CD4-positive, alpha-beta T cell treated with Interleukin-1 beta for 1 hour (primary cell): Measurements from ENCODE around the gene SPTLC2.

Experiments
- DNase-seq, 2 donors: peaks; one replicate each; pipeline ENCODE4 v3.0.0-alpha.2; 2020 to 2022

Gene SPTLC2

GRCh38 chr14:77502109-77502782, 114.2 kb downstream of the SPTLC2 start:
- DNase-seq: no peak

- no peak for DNase-seq
Measured at GRCh38 chr14:77498984-77499527, 117.4 kb downstream of the SPTLC2 start.

GRCh38 chr14:77498120-77498979, 118.1 kb downstream of the SPTLC2 start, which contains the start of gene ISM2:
TSS of gene ISM2 (minus strand) at chr14:77498816. CDS start at chr14:77498793, 23 bp downstream.
- DNase-seq: peak; percentile 13 to 20

DNA sequence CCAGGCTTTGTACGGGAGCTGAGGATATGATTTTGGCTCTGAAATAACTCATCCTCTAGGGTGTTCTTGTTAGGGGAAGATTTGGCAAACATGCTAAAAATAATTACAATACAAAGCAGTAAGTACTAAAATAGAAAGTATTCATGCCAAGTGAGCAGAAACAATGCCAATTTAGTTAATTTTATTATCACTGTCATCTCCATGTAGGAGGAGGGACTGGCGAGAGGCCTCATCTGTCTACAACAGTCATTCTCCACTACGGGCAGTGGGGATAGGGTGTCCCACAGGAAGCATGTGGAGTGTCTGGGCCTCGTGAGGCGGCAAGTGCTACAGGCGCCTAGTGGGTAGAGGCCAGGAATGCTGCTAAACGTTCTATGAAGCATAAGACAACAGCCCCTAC, 121.1 kb downstream of the SPTLC2 start:
- DNase-seq: no peak

DNA sequence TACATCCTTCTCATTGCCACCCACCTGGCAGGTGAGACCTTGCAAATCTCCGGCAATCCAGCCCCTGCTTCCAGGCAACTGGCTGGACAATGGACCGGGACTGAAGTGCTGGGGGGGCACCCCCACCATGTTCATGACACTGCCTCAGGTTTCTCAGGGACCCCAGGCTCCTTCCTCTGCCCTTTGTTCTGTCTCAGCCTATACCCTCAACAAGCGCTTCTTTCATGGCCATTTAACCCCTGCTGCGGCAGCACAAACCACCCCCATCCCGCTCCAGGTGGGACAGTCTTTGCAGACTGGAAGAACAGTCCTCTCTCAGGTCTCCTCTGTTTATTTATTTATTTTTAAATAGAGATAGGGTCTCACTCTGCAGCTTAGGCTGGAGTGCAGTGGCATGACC, 125.4 kb downstream of the SPTLC2 start:
- no peak for DNase-seq

- DNase-seq: no peak
Measured at GRCh38 chr14:77490347-77490986, 126.0 kb downstream of the SPTLC2 start.

- DNase-seq: no peak
Measured at GRCh38 chr14:77489041-77489440, 127.4 kb downstream of the SPTLC2 start.

- no peak for DNase-seq
Measured at GRCh38 chr14:77488558-77488957, 127.9 kb downstream of the SPTLC2 start.

GRCh38 chr14:77485901-77486678, 130.3 kb downstream of the SPTLC2 start:
- no peak for DNase-seq

GRCh38 chr14:77485256-77485655, 131.2 kb downstream of the SPTLC2 start:
- DNase-seq: no peak

GRCh38 chr14:77482422-77482821, 134.0 kb downstream of the SPTLC2 start:
- DNase-seq: no peak

GRCh38 chr14:77478796-77479195, 137.6 kb downstream of the SPTLC2 start:
- DNase-seq: no peak

DNA sequence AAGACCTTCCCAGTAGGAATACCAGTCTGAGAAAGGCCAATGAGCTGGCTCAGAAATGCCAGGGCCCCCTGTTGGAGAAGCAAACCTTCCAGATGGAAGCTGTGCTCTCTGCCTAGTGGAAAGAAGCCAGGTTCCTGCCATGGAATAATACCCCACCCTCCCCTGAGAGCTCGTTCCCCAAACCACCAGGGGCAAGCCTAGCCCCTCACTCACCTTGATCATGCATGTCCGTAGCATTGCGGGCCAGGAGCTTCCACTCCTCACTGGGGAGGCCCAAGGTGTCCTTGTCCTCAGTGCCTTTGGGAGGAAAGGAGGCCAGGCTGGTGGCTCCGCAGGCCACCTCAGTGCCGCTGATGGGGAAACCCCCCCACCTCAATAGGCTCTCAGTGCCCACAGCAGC, 138.4 kb downstream of the SPTLC2 start:
- no peak for DNase-seq

GRCh38 chr14:77475432-77476115, 140.9 kb downstream of the SPTLC2 start:
- DNase-seq: no peak

- no peak for DNase-seq
Measured at GRCh38 chr14:77474479-77475177, 141.8 kb downstream of the SPTLC2 start.

DNA sequence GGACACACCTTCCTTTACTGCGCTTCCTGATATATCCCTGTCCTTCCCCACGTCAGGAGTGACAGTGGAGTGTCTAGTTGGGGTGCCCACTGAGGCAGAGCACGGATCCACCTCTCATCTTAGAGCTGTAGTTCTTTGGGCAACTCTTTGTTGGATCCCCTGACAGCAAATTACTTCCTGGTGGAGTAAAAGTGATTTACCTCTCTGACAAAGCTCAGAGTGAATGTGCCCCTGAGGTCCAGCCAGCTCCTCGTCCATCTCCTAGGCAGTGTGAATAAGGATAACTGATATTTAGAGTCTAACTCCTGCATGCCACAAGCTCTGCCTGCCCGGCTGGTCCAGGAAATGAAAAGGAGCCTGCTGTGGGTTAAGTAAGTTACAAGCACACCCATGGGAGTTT, 142.5 kb downstream of the SPTLC2 start:
- DNase-seq: no peak

- no peak for DNase-seq
Measured at GRCh38 chr14:77470224-77470870, 146.1 kb downstream of the SPTLC2 start.

GRCh38 chr14:77469539-77469938, 146.9 kb downstream of the SPTLC2 start:
- DNase-seq: no peak

- DNase-seq: no peak
Measured at GRCh38 chr14:77469067-77469505, 147.4 kb downstream of the SPTLC2 start.

DNA sequence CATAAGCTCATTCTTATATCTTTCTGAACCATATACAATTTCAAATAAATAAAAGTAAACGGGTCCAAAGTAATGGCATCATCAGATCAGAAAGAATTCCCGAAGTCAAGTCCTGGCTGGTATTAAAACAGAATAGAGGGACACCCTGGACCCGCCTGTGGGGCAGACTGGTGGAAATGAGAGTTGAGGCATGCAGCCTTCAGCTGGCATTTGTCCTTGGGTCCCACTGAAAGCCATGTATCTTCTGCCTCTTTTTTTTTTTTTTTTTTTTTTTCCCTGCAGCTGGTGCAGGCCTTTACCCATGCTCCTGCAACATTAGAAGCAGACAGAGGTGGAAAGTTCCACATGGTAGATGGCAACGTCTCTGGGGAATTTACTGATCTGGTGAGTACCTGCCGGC, 148.6 kb downstream of the SPTLC2 start:
- no peak for DNase-seq
